Activated CD4-positive, CD25-positive, alpha-beta regulatory T cell treated with anti-CD3 and anti-CD28 coated beads, Interleukin-2, amount 50 U/mL, for 72 hours (primary cell): ENCODE measurements around the gene SGO1.
"Not testable (repeated sequence)": the region's sequence is repeated elsewhere in the genome, so short reads cannot be mapped to it uniquely, and the experiment has no call there.

Experiments
- DNase-seq: peaks from one replicate; pipeline ENCODE4 v3.0.0; 2021

SGO1 gene

DNA sequence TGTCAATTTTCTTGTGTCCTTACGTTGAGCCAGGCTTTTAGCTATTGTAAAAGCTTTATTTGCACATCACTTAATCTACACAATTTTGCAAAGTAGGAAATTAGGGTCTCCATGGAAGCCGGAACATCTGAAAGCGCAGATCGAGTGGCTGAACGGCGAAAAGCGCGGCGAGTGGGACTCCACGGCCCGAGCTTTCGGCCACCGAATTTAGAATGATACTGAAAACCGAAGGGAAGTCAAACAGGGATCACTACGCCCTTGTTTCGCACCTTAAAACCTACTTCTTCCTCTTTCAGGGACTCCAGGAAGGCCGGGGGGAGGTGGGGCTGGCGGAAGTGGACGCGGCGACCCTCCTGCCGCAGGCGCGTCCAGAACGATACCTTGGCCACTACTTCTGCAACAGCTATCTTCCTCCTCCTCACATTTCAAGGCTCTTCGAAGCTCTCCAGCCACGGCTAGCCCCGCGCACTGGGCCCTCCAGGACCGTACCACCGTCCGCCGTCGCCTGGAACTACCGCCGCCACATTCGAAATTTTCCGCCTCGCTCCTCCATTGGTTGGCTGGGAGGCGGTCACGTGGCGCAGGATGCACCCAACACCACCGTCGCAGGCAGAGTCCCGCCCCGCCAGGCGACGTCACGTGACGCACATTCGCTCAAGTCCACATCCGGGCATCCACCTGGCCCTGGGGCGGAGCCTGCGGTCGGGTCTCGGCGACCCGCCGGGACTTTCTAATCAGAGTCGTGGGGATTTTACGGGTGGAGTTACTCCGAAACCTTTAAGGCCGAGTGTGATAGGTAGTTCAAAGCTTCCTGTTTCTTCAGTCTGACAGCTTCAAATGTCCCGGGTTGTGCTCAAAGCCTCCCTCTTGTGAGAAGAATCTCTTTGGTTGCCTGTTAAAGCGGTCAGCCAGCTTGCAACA is at the start of gene SGO1:
Gene SGO1 (minus strand): TSS at position 528 of the 921 bp plus-strand sequence. CDS start 2,179 bp downstream, outside the sequence.
- DNase-seq, result peak; percentile 100

- DNase-seq, result no peak
Measured at GRCh38 chr3:20235796-20236195, 49.8 kb upstream of the SGO1 start.

DNA sequence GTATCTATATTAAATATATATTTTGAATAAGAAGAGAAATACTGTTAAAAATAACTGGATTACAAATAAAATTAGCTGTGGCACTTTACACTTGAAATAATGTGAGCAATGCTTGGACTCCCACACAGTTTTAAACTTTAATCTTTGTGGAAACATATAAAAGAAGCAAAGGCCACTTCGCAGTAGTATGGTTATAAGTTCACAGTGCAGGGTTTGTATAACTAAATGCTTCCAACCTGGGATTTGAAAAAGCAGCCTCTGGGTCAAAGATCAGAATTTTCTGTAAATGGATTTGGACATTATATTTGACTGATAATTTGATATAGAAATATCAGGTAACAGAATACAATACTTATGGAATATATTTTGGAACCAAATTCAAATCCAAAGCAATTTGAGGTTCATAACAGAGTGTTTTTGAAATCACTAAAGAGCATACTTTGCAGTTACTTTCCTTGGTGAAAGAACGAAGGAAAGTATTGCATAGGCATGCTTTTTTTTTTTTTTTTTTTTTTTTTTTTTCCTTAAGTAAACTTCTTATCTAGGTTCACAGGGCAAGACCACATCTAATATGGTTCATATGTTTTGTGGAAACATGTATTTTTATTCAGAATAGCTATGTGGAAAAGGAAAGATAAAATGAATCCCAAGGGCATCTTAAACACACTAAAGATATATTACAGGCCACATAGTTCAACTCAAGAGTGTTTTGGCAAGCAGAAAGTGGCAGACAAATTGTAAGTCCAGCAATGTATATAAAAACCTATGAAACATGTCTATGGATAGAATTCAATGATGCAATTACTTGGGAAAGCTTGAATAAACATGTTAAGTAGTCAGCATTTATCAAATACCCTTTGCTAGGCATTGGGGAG is 47.1 kb upstream of the SGO1 start:
- no peak for DNase-seq

DNA sequence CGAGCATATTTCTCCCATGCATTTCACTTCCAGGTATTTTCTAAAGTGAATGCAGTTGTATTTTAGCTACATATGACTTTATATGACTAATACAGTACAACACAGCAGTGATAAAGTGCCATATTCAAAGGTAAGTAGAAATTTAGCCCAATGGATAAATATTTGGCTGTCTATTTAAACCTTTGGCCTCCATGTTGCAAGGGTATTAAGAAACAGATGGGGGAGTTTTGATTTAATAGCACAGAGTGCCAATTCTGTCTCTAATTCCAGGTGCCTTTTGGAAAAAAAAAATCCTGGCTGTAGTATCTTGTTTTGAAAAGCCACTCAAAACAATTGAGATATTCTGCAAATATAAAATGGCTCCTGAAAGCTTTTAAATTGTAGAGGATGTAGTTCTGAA is 44.9 kb upstream of the SGO1 start:
- DNase-seq, result no peak

DNA sequence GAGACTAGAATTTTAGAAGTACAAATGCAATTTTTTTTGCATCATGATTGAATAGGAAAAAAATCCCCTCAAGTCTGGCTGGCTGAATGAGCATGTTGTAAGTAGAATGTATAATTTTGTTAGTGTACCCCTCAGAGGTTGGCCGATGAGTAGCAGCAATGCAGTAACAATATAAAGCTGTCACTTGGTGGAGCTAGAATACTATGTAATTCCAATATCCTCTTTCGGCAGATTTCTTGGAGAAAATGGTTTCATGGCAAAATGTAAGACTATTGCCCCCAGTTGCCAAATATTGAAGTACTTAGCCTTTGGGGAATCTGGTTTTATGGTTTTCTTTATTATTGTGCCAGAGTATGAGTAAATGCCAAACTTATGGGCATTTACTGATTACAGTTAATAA is 39.8 kb upstream of the SGO1 start:
- DNase-seq, result no peak

GRCh38 chr3:20222274-20222673 is 36.3 kb upstream of the SGO1 start:
- DNase-seq, result no peak

- no peak for DNase-seq
Measured at GRCh38 chr3:20218215-20218614, 32.2 kb upstream of the SGO1 start.

DNA sequence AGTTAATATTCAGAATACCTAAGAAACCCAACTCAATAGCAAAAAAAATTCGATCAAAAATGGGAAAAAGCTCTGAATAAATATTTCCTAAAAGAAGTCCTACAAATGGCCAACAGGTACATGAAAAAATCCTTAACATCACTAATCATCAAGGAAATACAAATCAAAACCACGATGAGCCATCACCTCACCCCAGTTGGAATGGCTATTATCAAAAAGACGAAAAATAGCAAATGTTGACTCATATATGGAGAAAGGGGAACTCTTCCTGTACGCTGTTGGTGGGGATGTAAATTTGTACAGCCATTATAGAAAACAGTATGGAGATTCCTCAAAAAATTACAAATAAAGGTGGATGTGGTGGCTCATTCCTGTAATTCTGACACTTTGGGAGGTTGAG is 29.6 kb upstream of the SGO1 start:
- DNase-seq, result no peak

DNA sequence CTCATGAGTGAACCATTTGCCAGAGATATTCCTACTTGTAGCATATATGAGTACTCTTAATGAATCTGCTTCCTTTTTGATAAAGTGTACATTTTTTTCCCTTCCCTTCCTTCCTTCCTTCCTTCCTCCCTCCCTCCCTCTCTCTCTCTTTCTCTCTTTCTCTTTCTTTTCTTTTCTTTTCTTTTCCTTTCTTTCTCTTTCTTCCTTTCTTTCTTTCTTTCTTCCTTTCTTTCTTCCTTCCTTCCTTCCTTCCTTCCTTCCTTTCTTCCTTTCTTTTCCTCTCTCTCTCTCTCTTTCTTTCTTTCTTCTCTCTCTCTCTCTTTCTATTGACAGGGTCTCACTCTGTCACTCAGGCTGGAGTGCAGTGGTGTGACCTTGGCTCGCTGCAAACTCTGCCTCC is 27.5 kb upstream of the SGO1 start:
- DNase-seq, result not testable (repeated sequence)

DNA sequence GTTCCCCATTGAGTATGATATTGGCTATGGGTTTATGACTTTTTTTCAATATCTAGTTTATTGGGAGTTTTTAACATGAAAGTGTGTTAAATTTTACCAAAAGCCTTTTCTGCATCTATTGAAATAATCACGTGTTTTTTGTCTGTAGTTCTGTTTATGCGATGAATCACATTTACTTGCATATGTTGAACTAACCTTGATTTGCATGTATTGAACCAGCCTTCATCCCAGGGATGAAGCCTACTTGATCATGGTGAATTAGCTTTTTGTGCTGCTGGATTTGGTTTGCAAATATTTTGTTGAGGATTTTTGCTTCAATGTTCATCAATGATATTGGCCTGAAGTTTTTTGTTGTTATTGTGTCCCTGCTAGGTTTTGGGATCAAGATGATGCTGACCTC is 21.9 kb upstream of the SGO1 start:
- DNase-seq, result not testable (repeated sequence)

GRCh38 chr3:20205898-20206297 is 19.9 kb upstream of the SGO1 start:
- not testable (repeated sequence) for DNase-seq

- DNase-seq, result no peak
Measured at GRCh38 chr3:20201143-20201542, 15.1 kb upstream of the SGO1 start.

GRCh38 chr3:20197775-20198174 is 11.8 kb upstream of the SGO1 start:
- no peak for DNase-seq

DNA sequence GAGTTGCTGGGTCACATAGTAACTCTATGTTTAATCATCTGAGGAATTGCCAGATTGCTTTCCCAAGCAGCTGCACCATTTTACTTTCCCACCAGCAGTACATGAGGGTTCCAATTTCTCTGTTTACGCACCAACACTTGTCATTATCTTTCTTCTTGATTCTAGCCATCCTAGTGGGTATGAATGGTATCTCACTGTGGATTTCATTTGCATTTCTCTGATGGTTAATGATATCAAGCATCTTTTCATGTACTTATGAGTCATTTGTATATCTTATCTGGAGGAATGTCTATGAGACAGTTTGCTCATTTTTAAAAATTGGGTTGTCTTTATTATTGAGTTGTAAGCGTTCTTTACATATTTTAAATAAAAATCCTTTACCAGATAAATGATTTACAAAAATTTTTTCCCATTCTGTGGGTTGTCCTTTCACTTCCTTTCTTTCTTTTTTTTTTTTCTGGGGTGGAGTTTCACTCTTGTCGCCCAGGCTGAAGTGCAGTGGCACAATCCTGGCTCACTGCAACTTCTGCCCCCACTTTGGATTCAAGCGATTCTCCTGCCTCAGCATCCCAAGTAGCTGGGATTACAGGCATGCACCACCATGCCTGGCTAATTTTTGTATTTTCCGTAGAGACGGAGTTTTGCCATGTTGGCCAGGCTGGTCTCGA is 8.9 kb upstream of the SGO1 start:
- DNase-seq, result no peak

- DNase-seq, result no peak
Measured at GRCh38 chr3:20190991-20191390, 5.0 kb upstream of the SGO1 start.

GRCh38 chr3:20186600-20187004 is 596 bp upstream of the SGO1 start:
- no peak for DNase-seq

DNA sequence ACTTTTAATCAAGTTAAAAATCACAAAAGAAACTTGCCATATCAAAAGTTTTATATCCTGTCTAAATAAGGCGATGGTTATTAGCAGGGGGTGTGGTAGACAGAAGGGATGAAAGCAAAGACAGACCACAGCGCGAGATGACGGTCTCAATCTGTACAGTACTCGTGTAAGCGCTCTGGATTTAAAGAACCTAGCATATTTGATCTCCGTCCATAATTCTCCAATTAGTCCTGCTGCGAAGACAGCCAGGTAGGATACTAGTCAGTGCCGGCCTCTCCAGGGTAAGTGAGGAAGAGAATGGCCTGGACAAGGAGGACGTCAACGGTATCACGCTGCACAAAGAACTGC is 701 bp downstream of the SGO1 start:
- DNase-seq, result no peak

- DNase-seq, result no peak
Measured at GRCh38 chr3:20182206-20182605, 3.8 kb downstream of the SGO1 start.

GRCh38 chr3:20181276-20181675 is 4.7 kb downstream of the SGO1 start:
- no peak for DNase-seq

GRCh38 chr3:20173844-20174410 is 12.1 kb downstream of the SGO1 start:
- no peak for DNase-seq

GRCh38 chr3:20161714-20162113 is 24.3 kb downstream of the SGO1 start:
- DNase-seq, result no peak

DNA sequence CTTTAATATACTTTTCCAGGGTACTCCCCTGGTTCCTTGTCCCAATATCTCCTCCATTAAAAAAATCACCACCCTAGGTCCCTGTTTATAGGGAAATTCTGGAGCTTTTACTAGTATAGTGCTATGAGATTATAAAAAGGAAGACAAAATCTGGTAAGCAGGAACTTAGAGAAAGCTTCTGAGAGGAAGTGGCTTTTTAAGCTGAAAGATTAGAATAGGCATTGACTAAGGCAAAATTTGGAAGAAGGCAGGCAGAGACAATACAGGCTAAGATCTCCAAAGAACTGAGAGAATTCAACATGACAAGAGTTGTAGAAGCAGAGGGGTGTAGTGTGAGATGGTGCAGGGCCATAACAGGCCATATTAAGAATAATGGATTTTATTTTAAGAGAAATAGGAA is 25.8 kb downstream of the SGO1 start:
- DNase-seq, result no peak

GRCh38 chr3:20154928-20155327 is 31.1 kb downstream of the SGO1 start:
- no peak for DNase-seq
